B cell (primary cell): ENCODE measurements around the gene DNAJC2. TPM values are rescaled to one million over a fixed set of nuclear protein-coding genes. Genes with fewer than 3 reads are reported as not detected.

Experiments
- ATAC-seq: fragments of 200-7000 bp; cut with Tn5 transposase; one replicate; pipeline ENCODE4 v1.10.0; 2021; ENCODE audit warnings: low read depth, mild to moderate bottlenecking, moderate number of reproducible peaks, moderate library complexity
- CTCF ChIA-PET: fragments of 350-600 bp; sonication (Branson Sonifier 250); formaldehyde crosslinking; loops from one replicate; lab custom pipeline; 2021; ENCODE audit warnings: antibody characterized with exemption, inconsistent platforms; lab: Charles Lee
- POLR2A ChIA-PET: fragments of 350-600 bp; sonication (Branson Sonifier 250); formaldehyde crosslinking; loops from one replicate; lab custom pipeline; 2021; ENCODE audit warnings: antibody characterized with exemption; lab: Charles Lee
- DNase-seq: peaks from one replicate; pipeline ENCODE4 v3.0.0; 2013
- H2AFZ ChIP-seq: 2 replicates; pipeline ENCODE4 v1.6.1; 2012; ENCODE audit warnings: mild to moderate bottlenecking, low read depth, low read length; ENCODE audit not compliant: insufficient read depth, poor library complexity, severe bottlenecking
- H3K27ac ChIP-seq, 2 donors: 1 replicate in 1 of 2; 2 replicates in 1 of 2; pipeline ENCODE4 v1.5.1; 2012 to 2013; ENCODE audit warnings: low read length in 2 of 2, mild to moderate bottlenecking in 2 of 2, moderate library complexity in 1 of 2
- H3K27me3 ChIP-seq, 4 experiments: fragments of 200-600 bp in 1 of 4; sonication (generic) in 1 of 4; replicated peaks in 1 of 4; 1 replicate in 2 of 4; 2 replicates in 2 of 4; pipeline versions ENCODE4 v1.6.1 to v1.7.0; 2013 to 2016; ENCODE audit warnings: low read length in 3 of 4, mild to moderate bottlenecking in 2 of 4, mixed read lengths in 1 of 4, moderate library complexity in 1 of 4; ENCODE audit not compliant: insufficient read depth in 4 of 4, control insufficient read depth in 3 of 4; ENCODE audit errors: control extremely low read depth in 1 of 4
- H3K36me3 ChIP-seq, 2 experiments: replicated peaks in 1 of 2; 1 replicate in 1 of 2; 2 replicates in 1 of 2; pipeline versions ENCODE4 v1.6.1 to v1.7.1; 2013; ENCODE audit warnings: low read length in 1 of 2; ENCODE audit not compliant: insufficient read depth in 2 of 2, control insufficient read depth in 1 of 2; ENCODE audit errors: control extremely low read depth in 1 of 2, extremely low read depth in 1 of 2
- H3K4me1 ChIP-seq, 2 donors: fragments of 200-600 bp in 1 of 2; sonication (generic) in 1 of 2; 1 replicate in 1 of 2; 2 replicates in 1 of 2; pipeline versions ENCODE4 v1.5.1 to v1.6.1; 2013 to 2017; ENCODE audit warnings: low read length in 2 of 2; ENCODE audit not compliant: control insufficient read depth in 2 of 2, insufficient read depth in 2 of 2
- H3K4me2 ChIP-seq: replicated peaks from 2 replicates; pipeline ENCODE3; 2012; ENCODE audit warnings: mild to moderate bottlenecking, low read depth, low read length; ENCODE audit not compliant: poor library complexity, severe bottlenecking
- H3K4me3 ChIP-seq, 5 experiments: fragments of 200-600 bp in 1 of 5; sonication (generic) in 1 of 5; 1 replicate in 3 of 5; 2 replicates in 2 of 5; pipeline versions ENCODE4 v1.5.1 to v1.7.0; 2011 to 2016; ENCODE audit warnings: low read length in 4 of 5, mild to moderate bottlenecking in 4 of 5, low read depth in 2 of 5, control low read depth in 1 of 5, moderate library complexity in 1 of 5; ENCODE audit not compliant: insufficient read depth in 1 of 5; ENCODE audit errors: control extremely low read depth in 1 of 5, extremely low read depth in 1 of 5
- H3K79me2 ChIP-seq: fragments of 200-600 bp; sonication (generic); one replicate; pipeline ENCODE4 v1.6.0; 2016; ENCODE audit warnings: low read length; ENCODE audit not compliant: control insufficient read depth, insufficient read depth
- H3K9ac ChIP-seq: fragments of 200-600 bp; sonication (generic); 2 replicates; pipeline ENCODE4 v1.6.1; 2017; ENCODE audit warnings: mild to moderate bottlenecking, low read length, moderate library complexity
- H3K9me3 ChIP-seq, 3 donors: one replicate each; pipeline versions ENCODE4 v1.6.1 to v1.7.1; 2013; ENCODE audit warnings: low read length in 2 of 3; ENCODE audit not compliant: control insufficient read depth in 2 of 3, insufficient read depth in 1 of 3; ENCODE audit errors: control extremely low read depth in 1 of 3
- H4K20me1 ChIP-seq: 2 replicates; pipeline ENCODE4 v1.6.0; 2012; ENCODE audit warnings: mild to moderate bottlenecking, low read length; ENCODE audit not compliant: insufficient read depth, control insufficient read depth, poor library complexity, severe bottlenecking
- H3K27ac Mint-ChIP-seq: one replicate; pipeline ENCODE4 v1.8.0; 2021; ENCODE audit warnings: mixed read lengths
- H3K27me3 Mint-ChIP-seq: one replicate; pipeline ENCODE4 v1.8.0; 2021; ENCODE audit warnings: mixed read lengths
- H3K4me1 Mint-ChIP-seq: one replicate; pipeline ENCODE4 v1.8.0; 2021; ENCODE audit warnings: mixed read lengths
- H3K4me3 Mint-ChIP-seq: one replicate; pipeline ENCODE4 v1.8.0; 2021; ENCODE audit warnings: mixed read lengths
- H3K9me3 Mint-ChIP-seq: one replicate; pipeline ENCODE4 v1.8.0; 2022; ENCODE audit warnings: mixed read lengths; ENCODE audit not compliant: insufficient read depth
- EZH2 ChIP-seq: IDR thresholded peaks from 2 replicates; pipeline ENCODE4 v1.6.1; 2012; ENCODE audit warnings: borderline replicate concordance, low read depth, mild to moderate bottlenecking, moderate library complexity, low read length; ENCODE audit not compliant: insufficient read depth, poor library complexity, severe bottlenecking
- WGBS: methylation state at CpG from one replicate; pipeline ENCODE4 v1.1.5; 2013; ENCODE audit warnings: missing lambda C conversion rate; ENCODE audit not compliant: insufficient coverage; 5-methylcytosine and 5-hydroxymethylcytosine counted together
- intact Hi-C: fragments of 100-400 bp; cut with micrococcal nuclease; formaldehyde crosslinking; loops from one replicate; pipeline ENCODE4 v1.10.0; 2022
- polyA plus RNA-seq: library from polyadenylated mRNA; depleted of rRNA; stranded (reverse); fragments of >200 nt; gene quantifications from 2 replicates; pipeline ENCODE4 v1.2.3, GENCODE V29; 2012
- total RNA-seq, 2 donors: library from RNA; stranded (reverse); fragments of 120-200 nt in 1 of 2; gene quantifications; 1 replicate in 1 of 2; 2 replicates in 1 of 2; pipeline versions ENCODE4 v1.2.3 to v1.2.4, GENCODE V29; 2013 to 2022
- TF ChIP-seq, protein P1 (sequence below): fragments of 200-600 bp; IDR thresholded peaks from one replicate; pipeline ENCODE4 v1.8.0; 2022; ENCODE audit warnings: antibody characterized with exemption, mild to moderate bottlenecking

DNAJC2 gene
- total and polyA plus RNA-seq, 2 donors (not counting 1 experiment from before 2014, with no cell fraction given), result 12.5 to 38.6 TPM

DNA sequence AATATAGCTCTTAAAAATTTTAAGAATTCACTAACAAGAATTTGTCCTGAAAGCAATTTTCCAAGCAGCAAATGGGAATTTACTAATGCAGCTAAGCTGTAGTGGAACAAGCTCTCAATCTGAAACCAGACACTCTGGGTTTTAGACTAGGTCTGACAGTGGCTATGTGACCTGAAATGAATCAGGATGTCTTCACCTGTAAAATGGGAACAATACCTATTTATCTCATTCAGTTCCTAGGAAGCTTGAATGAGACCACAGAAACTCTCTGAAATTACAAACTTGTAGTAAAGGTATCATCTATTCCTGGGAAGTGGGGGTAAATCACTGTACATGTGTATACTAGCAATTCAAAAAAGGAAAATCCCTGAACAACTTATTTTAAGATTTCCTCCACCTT, 1.2 kb downstream of the DNAJC2 start:
- Histone ChIP-seq H3K79me2 (peaks cover 84% of the 10 kb centered on the region), H3K9me3 (no peaks in the 10 kb centered on the region), H2AFZ (peak overlapping the region; percentile 99), H3K27ac (peak overlapping the region in 1 of 2 donors; percentile 93), H3K36me3 (peaks cover 4 to 24% of the 10 kb centered on the region in 2 experiments), H3K27me3 (no peaks in the 10 kb centered on the region), H3K4me3 (peak overlapping the region; percentile 76 to 93 (median 83)), H4K20me1 (peaks cover 7% of the 10 kb centered on the region), H3K4me1 (peaks cover 19% of the 10 kb centered on the region in 2 donors), H3K4me2 (peak overlapping the region; percentile 78), H3K9ac (peak overlapping the region; percentile 95)
- CTCF ChIA-PET, result interaction anchor here (1.2 kb wide), 1 partner anchor 12 kb away, joined by 3 read pairs; no protein-coding TSS in a partner anchor
- ATAC-seq (no peak), DNase-seq (no peak)
- H3K27ac Mint-ChIP-seq, result no peak overlapping the region
- no peaks in the 10 kb centered on the region for H3K27me3 Mint-ChIP-seq
- TF ChIP-seq EZH2, result no peak
- TF ChIP-seq, protein P1, sequence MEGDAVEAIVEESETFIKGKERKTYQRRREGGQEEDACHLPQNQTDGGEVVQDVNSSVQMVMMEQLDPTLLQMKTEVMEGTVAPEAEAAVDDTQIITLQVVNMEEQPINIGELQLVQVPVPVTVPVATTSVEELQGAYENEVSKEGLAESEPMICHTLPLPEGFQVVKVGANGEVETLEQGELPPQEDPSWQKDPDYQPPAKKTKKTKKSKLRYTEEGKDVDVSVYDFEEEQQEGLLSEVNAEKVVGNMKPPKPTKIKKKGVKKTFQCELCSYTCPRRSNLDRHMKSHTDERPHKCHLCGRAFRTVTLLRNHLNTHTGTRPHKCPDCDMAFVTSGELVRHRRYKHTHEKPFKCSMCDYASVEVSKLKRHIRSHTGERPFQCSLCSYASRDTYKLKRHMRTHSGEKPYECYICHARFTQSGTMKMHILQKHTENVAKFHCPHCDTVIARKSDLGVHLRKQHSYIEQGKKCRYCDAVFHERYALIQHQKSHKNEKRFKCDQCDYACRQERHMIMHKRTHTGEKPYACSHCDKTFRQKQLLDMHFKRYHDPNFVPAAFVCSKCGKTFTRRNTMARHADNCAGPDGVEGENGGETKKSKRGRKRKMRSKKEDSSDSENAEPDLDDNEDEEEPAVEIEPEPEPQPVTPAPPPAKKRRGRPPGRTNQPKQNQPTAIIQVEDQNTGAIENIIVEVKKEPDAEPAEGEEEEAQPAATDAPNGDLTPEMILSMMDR, result no peak
- no peaks in the 10 kb centered on the region for H3K9me3 Mint-ChIP-seq
- H3K4me1 Mint-ChIP-seq, result peaks cover 47% of the 10 kb centered on the region
- H3K4me3 Mint-ChIP-seq, result peak overlapping the region; percentile 97
- POLR2A ChIA-PET, result no interaction called here
- intact Hi-C loops, result loop anchor here (10.0 kb wide), 1 partner anchor 861 kb away; the partner anchor contains the start of gene ORC5

DNA sequence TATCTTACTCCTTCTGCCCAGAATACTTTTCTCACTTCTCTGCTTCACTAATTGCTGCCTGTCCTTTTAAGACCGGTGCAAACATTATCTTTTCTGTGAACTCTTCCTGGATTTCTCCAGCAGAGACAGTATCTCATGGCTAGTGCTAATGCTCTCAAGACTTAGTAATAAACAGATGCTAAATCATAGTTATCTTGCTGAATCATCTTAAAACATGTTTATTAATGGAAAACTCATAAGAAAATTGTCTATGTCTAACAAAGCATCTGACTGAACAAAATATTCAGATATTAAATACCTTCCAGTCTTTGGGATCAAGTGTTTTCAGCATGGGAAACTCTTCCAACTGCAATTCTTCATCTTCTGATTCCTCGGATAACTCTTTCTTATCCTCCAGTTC, 3.1 kb downstream of the DNAJC2 start:
- Mint-ChIP-seq H3K27ac (peak overlapping the region; percentile 15), H3K4me3 (peak overlapping the region; percentile 9), H3K4me1 (peaks cover 36% of the 10 kb centered on the region), H3K27me3 (no peaks in the 10 kb centered on the region), H3K9me3 (no peaks in the 10 kb centered on the region)
- no peak for ATAC-seq
- ChIA-PET CTCF (no interaction called here), POLR2A (no interaction called here)
- peaks cover 18% of the 10 kb centered on the region for H4K20me1 ChIP-seq
- no peak overlapping the region for H3K4me2 ChIP-seq
- H3K9ac ChIP-seq, result no peak overlapping the region
- no CpG with 5 or more reads among the region's 2 CpGs for WGBS
- no peak for DNase-seq
- H2AFZ ChIP-seq, result no peak overlapping the region
- no peak overlapping the region for H3K4me3 ChIP-seq
- H3K9me3 ChIP-seq, result no peaks in the 10 kb centered on the region
- H3K27ac ChIP-seq, result no peak overlapping the region
- H3K36me3 ChIP-seq, result peaks cover 14 to 41% of the 10 kb centered on the region in 2 experiments
- no peaks in the 10 kb centered on the region for H3K27me3 ChIP-seq
- intact Hi-C loops, result loop anchor here (10.0 kb wide), 1 partner anchor 863 kb away; the partner anchor contains the start of gene ORC5
- TF ChIP-seq EZH2, result no peak
- TF ChIP-seq, protein P1, result no peak
- H3K79me2 ChIP-seq, result peaks cover 78% of the 10 kb centered on the region
- H3K4me1 ChIP-seq, result peaks cover 11 to 13% of the 10 kb centered on the region in 2 donors
